ENCODE results near the gene C12orf54. TPM values are rescaled to one million over a fixed set of nuclear protein-coding genes. Genes with fewer than 3 reads are reported as not detected.
"Not testable (repeated sequence)": the region's sequence is repeated elsewhere in the genome, so short reads cannot be mapped to it uniquely, and the experiment has no call there.

Gene C12orf54
- polyA plus RNA-seq, 1 donor (not counting 4 experiments of a cell fraction or from before 2014, with no cell fraction given), result 4.3 TPM

- Histone ChIP-seq H3K4me3 (ENCODE audit: control insufficient read depth in 2 of 3, extremely low read depth in 1 of 3, insufficient read depth in 2 of 3, low read depth in 1 of 3, low read length in 3 of 3) (no peak overlapping the region), H3K27ac (ENCODE audit: control insufficient read depth, insufficient read depth, low read length) (no peak overlapping the region), H3K36me3 (ENCODE audit: control insufficient read depth in 2 of 2, extremely low read depth in 1 of 2, insufficient read depth in 2 of 2, low read length in 2 of 2) (no peaks in the 10 kb centered on the region), H2AFZ (ENCODE audit: control insufficient read depth, low read length) (no peak overlapping the region), H3K4me2 (ENCODE audit: control insufficient read depth, extremely low read depth, insufficient read depth, low read depth, low read length) (no peak overlapping the region), H3K9ac (ENCODE audit: control insufficient read depth, extremely low read depth, insufficient read depth, low read length) (no peak overlapping the region), H3K9me3 (ENCODE audit: control insufficient read depth, low read depth, low read length) (peaks cover 2% of the 10 kb centered on the region), H3K27me3 (ENCODE audit: control insufficient read depth, extremely low read depth, insufficient read depth, low read length) (no peaks in the 10 kb centered on the region), H3K79me2 (ENCODE audit: control insufficient read depth, insufficient read depth, low read length) (no peaks in the 10 kb centered on the region), H3K4me1 (ENCODE audit: control insufficient read depth, extremely low read depth, insufficient read depth, low read length) (no peaks in the 10 kb centered on the region), H3K9me1 (ENCODE audit: control insufficient read depth, extremely low read depth, insufficient read depth, low read length) (no peaks in the 10 kb centered on the region), H4K20me1 (ENCODE audit: control insufficient read depth, extremely low read depth, insufficient read depth, low read length) (no peaks in the 10 kb centered on the region)
- TF ChIP-seq EZH2 (IDR thresholded peaks at IDR 0.05; ENCODE audit: low read length), result no peak
- no peak for TF ChIP-seq CTCF (optimal IDR thresholded peaks at IDR 0.05 in 1 of 3, IDR thresholded peaks at IDR 0.05 in 1 of 3, conservative IDR thresholded peaks at IDR 0.05 in 1 of 3; ENCODE audit: extremely low read depth in 1 of 3, insufficient read depth in 2 of 3, low read length in 3 of 3)
- no peak for FAIRE-seq
- dilution Hi-C loops (cut with MboI; ENCODE audit: extremely low pct_ligation_motif_present, low sequenced_read_pairs), result no loop called here
- no peak for DNase-seq (ENCODE audit: low read depth, low spot score)
Observed at GRCh38 chr12:48473061-48473460, 9.2 kb upstream of the C12orf54 start.

- H3K9ac ChIP-seq (ENCODE audit: control insufficient read depth, extremely low read depth, insufficient read depth, low read length); dilution Hi-C loops (cut with MboI; ENCODE audit: extremely low pct_ligation_motif_present, low sequenced_read_pairs); H3K36me3 ChIP-seq (ENCODE audit: control insufficient read depth in 2 of 2, extremely low read depth in 1 of 2, insufficient read depth in 2 of 2, low read length in 2 of 2); DNase-seq (ENCODE audit: low read depth, low spot score); H3K9me3 ChIP-seq (ENCODE audit: control insufficient read depth, low read depth, low read length); H3K27me3 ChIP-seq (ENCODE audit: control insufficient read depth, extremely low read depth, insufficient read depth, low read length); H4K20me1 ChIP-seq (ENCODE audit: control insufficient read depth, extremely low read depth, insufficient read depth, low read length); H3K79me2 ChIP-seq (ENCODE audit: control insufficient read depth, insufficient read depth, low read length); H2AFZ ChIP-seq (ENCODE audit: control insufficient read depth, low read length); H3K4me3 ChIP-seq (ENCODE audit: control insufficient read depth in 2 of 3, extremely low read depth in 1 of 3, insufficient read depth in 2 of 3, low read depth in 1 of 3, low read length in 3 of 3); FAIRE-seq; H3K9me1 ChIP-seq (ENCODE audit: control insufficient read depth, extremely low read depth, insufficient read depth, low read length); H3K4me2 ChIP-seq (ENCODE audit: control insufficient read depth, extremely low read depth, insufficient read depth, low read depth, low read length); H3K27ac ChIP-seq (ENCODE audit: control insufficient read depth, insufficient read depth, low read length); H3K4me1 ChIP-seq (ENCODE audit: control insufficient read depth, extremely low read depth, insufficient read depth, low read length): not testable (repeated sequence)
Observed at GRCh38 chr12:48474497-48474896, 7.8 kb upstream of the C12orf54 start.

GRCh38 chr12:48482930-48483329 lies 632 bp downstream of the C12orf54 start:
- Histone ChIP-seq H3K4me2 (ENCODE audit: control insufficient read depth, extremely low read depth, insufficient read depth, low read depth, low read length) (no peak overlapping the region), H3K9me1 (ENCODE audit: control insufficient read depth, extremely low read depth, insufficient read depth, low read length) (no peaks in the 10 kb centered on the region), H3K27me3 (ENCODE audit: control insufficient read depth, extremely low read depth, insufficient read depth, low read length) (no peaks in the 10 kb centered on the region), H3K9me3 (ENCODE audit: control insufficient read depth, low read depth, low read length) (no peaks in the 10 kb centered on the region), H3K36me3 (ENCODE audit: control insufficient read depth in 2 of 2, extremely low read depth in 1 of 2, insufficient read depth in 2 of 2, low read length in 2 of 2) (no peaks in the 10 kb centered on the region), H3K4me3 (ENCODE audit: control insufficient read depth in 2 of 3, extremely low read depth in 1 of 3, insufficient read depth in 2 of 3, low read depth in 1 of 3, low read length in 3 of 3) (no peak overlapping the region), H3K9ac (ENCODE audit: control insufficient read depth, extremely low read depth, insufficient read depth, low read length) (no peak overlapping the region), H3K27ac (ENCODE audit: control insufficient read depth, insufficient read depth, low read length) (no peak overlapping the region), H3K79me2 (ENCODE audit: control insufficient read depth, insufficient read depth, low read length) (no peaks in the 10 kb centered on the region), H4K20me1 (ENCODE audit: control insufficient read depth, extremely low read depth, insufficient read depth, low read length) (no peaks in the 10 kb centered on the region), H3K4me1 (ENCODE audit: control insufficient read depth, extremely low read depth, insufficient read depth, low read length) (peaks cover 20% of the 10 kb centered on the region), H2AFZ (ENCODE audit: control insufficient read depth, low read length) (no peak overlapping the region)
- FAIRE-seq, result no peak
- TF ChIP-seq EZH2 (IDR thresholded peaks at IDR 0.05; ENCODE audit: low read length), result no peak
- no peak for TF ChIP-seq CTCF (optimal IDR thresholded peaks at IDR 0.05 in 1 of 3, IDR thresholded peaks at IDR 0.05 in 1 of 3, conservative IDR thresholded peaks at IDR 0.05 in 1 of 3; ENCODE audit: extremely low read depth in 1 of 3, insufficient read depth in 2 of 3, low read length in 3 of 3)
- no peak for DNase-seq (ENCODE audit: low read depth, low spot score)
- dilution Hi-C loops (cut with MboI; ENCODE audit: extremely low pct_ligation_motif_present, low sequenced_read_pairs), result no loop called here
